Measurements from ENCODE around the gene BOD1L1. TPM values are rescaled to one million over a fixed set of nuclear protein-coding genes. Genes with fewer than 3 reads are reported as not detected.

Gene BOD1L1
- total RNA-seq, 1 experiment from 2014 or later, result 10.9 TPM

DNA sequence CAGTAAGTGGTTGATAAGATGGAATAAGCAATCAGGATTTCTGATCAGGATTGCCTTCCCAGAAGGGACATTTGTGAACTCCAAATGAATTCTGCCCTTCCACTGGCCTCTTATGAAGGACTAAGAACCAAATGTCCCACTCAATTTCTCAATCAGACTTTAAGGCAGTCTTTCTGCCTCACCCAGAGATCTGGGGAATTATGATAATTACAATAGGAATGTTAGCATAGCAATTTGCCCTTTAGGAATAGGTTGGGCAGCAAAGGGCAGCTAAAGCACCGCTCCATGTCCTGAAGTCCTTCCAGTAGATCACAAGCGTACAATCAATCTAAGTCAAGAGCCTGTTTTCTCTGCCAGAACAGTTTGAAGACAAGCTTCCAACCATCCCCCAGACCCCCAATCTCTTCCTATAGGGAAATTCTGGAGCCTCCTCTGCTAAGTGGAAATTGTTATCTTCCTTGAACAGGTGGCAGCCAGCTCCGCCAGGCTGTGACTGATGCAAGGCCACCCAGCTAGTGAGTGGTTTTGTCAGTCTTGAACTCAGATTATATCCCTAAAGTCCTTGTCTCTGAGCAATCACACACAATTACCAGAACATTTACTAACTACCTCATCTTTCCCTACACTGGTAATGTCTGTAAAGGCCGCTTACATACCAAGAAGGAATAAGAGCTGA is 101.8 kb downstream of the BOD1L1 start:
- no peak for DNase-seq (ENCODE audit: low read depth)

DNA sequence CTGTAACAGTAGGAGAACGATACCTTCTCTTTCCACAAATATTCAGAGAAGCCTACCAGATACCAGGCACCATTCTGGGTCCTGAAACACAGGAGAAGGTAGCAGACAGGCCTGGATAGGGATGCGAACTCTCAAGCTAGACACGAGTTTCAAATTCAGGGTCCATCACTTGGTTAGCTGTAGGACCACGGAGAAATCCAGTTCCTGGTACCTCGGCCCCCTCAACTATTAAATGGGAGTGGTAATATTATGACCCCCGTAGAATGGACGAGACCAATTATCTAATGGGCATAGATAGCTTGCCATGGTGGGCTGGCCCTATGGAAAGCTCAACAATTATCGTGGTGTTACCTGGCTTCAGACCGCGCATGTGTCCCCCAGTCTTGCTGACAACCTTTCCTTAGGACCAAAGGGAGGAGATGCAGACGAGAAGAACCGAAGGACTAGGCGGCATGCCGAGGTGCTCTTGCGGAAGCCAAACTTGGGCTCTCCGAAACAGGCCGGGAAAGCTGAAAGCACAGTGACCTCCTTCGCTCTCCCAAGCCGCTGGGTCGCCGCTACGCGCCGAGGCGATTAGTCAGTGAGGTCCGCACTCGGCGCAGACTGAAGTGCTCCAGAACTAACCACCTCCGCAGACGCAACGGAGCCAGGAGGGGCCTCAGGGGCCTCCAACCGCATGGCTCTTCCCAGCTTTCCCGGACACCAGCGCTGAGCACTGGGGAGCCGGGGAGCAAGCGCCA is 102.9 kb downstream of the BOD1L1 start:
- no peak for DNase-seq (ENCODE audit: low read depth)

DNA sequence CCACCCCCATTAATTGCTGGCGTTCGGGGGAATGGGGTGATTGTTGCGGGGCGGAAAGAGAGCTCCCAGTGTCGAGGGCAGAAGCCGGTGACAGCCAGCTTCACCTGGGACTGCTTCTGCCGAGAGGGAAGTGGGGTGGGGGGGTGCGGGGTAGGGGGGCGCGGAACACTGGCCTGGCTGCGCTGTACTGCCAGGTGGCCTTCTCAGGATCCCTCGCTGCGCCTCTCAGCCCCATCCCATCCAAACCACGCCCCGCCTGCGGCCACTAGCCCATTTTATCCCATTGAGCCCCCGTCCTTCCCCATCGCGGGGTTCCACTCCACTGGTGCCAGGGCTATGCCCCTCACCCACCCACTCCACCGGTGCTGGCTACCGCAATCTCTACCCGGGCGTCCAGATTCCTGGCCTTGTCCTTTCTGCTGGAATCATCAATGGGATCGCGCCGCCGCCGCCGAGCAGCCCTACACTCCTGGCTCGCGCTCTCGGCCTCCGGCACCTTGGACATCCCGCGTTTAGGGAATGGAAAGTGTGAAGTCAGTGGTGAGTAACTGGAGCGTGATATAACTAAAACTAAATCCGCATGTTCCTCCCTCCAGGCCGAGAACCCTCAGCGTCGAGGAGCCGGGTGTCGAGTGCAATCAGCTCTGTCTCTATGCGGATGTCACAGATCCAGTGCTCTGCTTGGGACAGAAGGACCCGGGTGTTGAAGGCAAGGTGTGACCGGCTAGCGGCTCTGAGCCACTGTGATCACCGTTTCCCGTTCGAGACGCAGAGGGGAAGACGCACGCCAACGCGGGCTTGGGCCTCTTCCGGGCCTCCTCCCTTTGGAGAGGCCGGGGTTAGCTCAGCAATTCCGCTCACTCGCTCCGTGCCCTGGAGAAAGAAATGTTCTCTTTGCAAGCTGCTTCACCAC is 103.7 kb downstream of the BOD1L1 start:
- DNase-seq (ENCODE audit: low read depth), result no peak

DNA sequence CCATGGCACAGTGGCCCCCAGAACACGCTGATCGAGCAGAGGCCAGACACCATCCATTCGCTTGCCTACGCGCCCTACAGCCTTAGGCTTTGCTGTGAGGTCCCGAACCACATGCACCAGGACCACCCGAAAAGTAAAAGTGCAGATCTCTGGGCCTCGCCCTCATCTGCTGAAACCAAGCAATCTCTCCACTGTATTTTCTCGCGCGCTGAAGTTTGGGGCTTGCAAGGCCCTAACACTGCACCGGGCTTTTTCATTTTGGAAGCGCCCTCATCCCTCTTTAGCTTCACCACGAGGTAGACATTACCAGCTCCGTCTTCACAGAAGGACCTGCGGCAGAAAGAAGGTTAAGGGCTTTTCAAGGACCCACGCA is 104.4 kb downstream of the BOD1L1 start:
- DNase-seq (ENCODE audit: low read depth), result no peak

DNA sequence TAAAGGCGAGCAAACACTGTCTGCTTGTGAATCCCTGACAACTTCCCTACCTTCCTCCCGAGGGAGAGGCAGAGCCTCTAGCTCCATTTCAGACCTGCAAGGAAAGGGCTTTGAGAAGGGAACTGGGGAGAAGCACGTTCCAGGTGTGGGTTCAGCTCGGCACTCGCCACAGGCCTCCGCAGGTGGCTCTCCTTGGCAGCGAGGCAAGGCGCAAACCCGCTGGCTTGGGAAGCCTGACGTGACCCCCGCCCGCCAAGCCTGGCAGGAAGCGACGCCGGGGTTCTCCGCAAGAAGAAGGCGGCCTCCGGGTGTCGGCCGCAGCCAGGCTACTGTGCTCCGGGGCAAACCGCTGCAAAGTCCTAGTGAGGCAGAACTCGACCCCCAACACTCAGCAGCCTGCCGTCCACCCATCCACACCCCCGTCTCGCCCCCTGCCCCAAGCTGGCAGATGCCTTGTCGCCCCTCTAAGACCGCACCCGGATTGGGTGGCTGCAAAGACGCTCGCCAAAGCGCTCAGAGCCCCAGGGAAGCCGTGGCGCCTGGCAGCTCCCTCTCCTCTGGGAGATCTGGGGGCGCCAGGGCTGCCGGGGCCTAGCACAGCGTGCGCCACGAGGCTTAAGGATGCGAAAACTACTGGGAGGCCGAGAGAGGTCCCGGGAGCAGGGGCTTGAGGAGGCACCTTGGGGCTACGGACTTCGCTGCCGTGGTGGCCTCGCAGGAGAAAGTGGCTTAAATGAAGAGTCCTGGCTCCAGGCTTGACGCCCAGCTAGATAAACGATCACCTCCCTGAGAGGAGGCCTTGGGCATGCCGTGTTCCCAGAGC is 105.0 kb downstream of the BOD1L1 start:
- DNase-seq (ENCODE audit: low read depth), result no peak

DNA sequence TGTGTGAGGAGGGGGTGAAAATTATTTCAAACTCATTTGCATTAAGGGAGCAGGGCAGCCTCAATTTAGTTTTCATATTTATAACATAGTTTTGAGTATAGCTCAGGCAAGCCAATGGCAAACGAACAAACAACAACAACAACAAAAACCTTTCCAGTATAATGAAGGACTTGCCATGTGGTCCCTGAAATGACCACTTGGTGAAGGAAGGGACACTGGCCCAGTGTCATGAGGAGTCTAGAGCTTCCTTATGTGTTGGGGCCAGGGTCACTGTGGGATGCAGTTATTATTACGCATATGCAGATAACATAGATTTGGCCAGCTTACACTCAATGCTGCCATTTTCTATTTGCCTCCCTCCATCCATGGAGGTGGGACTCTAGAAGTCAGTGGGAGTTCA is 106.5 kb downstream of the BOD1L1 start:
- no peak for DNase-seq (ENCODE audit: low read depth)

Other genes starting within 250 kb of the BOD1L1 start
- gene RAB28, start 143.4 kb downstream of the BOD1L1 start, total RNA-seq (2014; rRNA removed; shearing (Covaris generic)), result 22.8 and 25.9 TPM in 2 replicates
- gene NKX3-2, start 83.2 kb downstream of the BOD1L1 start, total RNA-seq (2014; rRNA removed; shearing (Covaris generic)), result 0.96 and 0.98 TPM in 2 replicates